Measurements from ENCODE around the gene CYP2F1.

DNA sequence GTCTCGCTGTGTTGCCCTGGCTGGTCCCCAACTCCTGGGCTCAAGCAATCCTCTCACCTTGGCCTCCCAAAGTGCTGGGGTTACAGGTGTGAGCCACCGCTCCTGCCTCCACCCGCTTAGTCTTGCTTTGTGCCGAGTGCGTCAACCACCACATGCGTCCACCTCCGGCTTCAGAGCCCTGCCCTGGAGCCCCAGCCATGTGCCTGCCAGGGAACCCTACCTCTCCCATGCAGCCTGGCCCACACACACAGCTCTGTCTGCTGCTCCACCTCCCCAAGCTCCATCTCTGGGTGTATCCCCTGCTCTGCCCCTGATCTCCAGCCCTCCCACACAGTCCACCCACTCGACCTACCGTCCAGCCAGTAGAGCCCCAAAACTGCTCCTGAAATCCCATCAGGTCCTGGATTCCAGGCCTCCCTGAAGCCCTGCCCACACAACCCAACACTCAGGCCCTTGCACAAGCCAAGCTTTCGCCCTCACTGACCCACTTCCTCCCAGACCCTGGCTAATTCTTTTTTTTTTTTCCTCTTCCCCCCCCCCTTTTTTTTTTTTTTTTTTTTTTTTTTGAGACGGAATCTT is 9.6 kb downstream of the CYP2F1 start:
- TF ChIP-seq, protein P1, sequence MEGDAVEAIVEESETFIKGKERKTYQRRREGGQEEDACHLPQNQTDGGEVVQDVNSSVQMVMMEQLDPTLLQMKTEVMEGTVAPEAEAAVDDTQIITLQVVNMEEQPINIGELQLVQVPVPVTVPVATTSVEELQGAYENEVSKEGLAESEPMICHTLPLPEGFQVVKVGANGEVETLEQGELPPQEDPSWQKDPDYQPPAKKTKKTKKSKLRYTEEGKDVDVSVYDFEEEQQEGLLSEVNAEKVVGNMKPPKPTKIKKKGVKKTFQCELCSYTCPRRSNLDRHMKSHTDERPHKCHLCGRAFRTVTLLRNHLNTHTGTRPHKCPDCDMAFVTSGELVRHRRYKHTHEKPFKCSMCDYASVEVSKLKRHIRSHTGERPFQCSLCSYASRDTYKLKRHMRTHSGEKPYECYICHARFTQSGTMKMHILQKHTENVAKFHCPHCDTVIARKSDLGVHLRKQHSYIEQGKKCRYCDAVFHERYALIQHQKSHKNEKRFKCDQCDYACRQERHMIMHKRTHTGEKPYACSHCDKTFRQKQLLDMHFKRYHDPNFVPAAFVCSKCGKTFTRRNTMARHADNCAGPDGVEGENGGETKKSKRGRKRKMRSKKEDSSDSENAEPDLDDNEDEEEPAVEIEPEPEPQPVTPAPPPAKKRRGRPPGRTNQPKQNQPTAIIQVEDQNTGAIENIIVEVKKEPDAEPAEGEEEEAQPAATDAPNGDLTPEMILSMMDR (IDR thresholded peaks at IDR 0.05): no peak
- TF ChIP-seq POLR2A (IDR thresholded peaks at IDR 0.05) (no peak), POLR2AphosphoS5 (IDR thresholded peaks at IDR 0.05) (no peak), EP300 (IDR thresholded peaks at IDR 0.05) (no peak)
